Endothelial cell of umbilical vein (primary cell): Measurements from ENCODE around the gene IQGAP2.

ENCODE experiments used
- CTCF ChIP-seq, 2 donors: IDR thresholded peaks; 1 replicate in 1 of 2; 2 replicates in 1 of 2; pipeline ENCODE4 v1.5.1; 2011; ENCODE audit warnings: low read length in 2 of 2, mild to moderate bottlenecking in 2 of 2, moderate library complexity in 2 of 2, control low read depth in 1 of 2, inconsistent platforms in 1 of 2, low read depth in 1 of 2; ENCODE audit not compliant: insufficient read depth in 1 of 2; ENCODE audit errors: extremely low read depth in 1 of 2
- EZH2 ChIP-seq: IDR thresholded peaks from 2 replicates; pipeline ENCODE4 v1.6.1; 2012; ENCODE audit warnings: borderline replicate concordance, low read depth, mild to moderate bottlenecking, moderate library complexity, low read length, inconsistent platforms; ENCODE audit not compliant: severe bottlenecking
- GATA2 ChIP-seq: IDR thresholded peaks from 2 replicates; pipeline ENCODE4 v1.7.0; 2011; ENCODE audit warnings: low read depth, mild to moderate bottlenecking, moderate library complexity, mixed read lengths, low read length; ENCODE audit not compliant: insufficient read length, insufficient read depth
- JUN ChIP-seq: IDR thresholded peaks from 2 replicates; pipeline ENCODE4 v1.6.1; 2011; ENCODE audit warnings: borderline replicate concordance, low read depth; ENCODE audit not compliant: insufficient read length, insufficient read depth
- MAX ChIP-seq: IDR thresholded peaks from 2 replicates; pipeline ENCODE4 v1.6.1; 2011; ENCODE audit not compliant: insufficient read depth, insufficient read length
- MYC ChIP-seq: IDR thresholded peaks from one replicate; pipeline ENCODE4 v1.6.1; 2011; ENCODE audit warnings: mild to moderate bottlenecking, low read depth, low read length
- POLR2A ChIP-seq: IDR thresholded peaks from 2 replicates; pipeline ENCODE4 v1.6.1; 2012; ENCODE audit warnings: low read depth, mild to moderate bottlenecking, control low read depth, low read length
- POLR2AphosphoS5 ChIP-seq: IDR thresholded peaks from 2 replicates; pipeline ENCODE4 v1.6.1; 2012; ENCODE audit warnings: low read depth, mild to moderate bottlenecking, control low read depth, low read length, moderate library complexity; ENCODE audit not compliant: insufficient read depth

GRCh38 chr5:76514292-76514691 is 111.2 kb downstream of the IQGAP2 start:
- TF ChIP-seq CTCF (IDR thresholded peaks at IDR 0.05; ENCODE audit: extremely low read depth in 1 of 2, insufficient read depth in 1 of 2, low read depth in 1 of 2, low read length in 2 of 2) (no peak), POLR2AphosphoS5 (no peak), POLR2A (no peak), EZH2 (no peak), JUN (no peak), GATA2 (no peak), MYC (no peak), MAX (no peak)
